Mucosa of rectum (tissue), 2 donors: Measurements from ENCODE around the gene RCCD1.
A peak's percentile ranks its signal among the peaks of the same experiment; 100 is the strongest.

Source experiments
- H3K27ac ChIP-seq, 2 donors: one replicate each; pipeline ENCODE4 v1.7.0; 2013; ENCODE audit warnings: inconsistent platforms in 2 of 2, low read depth in 2 of 2, low read length in 2 of 2
- H3K27me3 ChIP-seq, 2 donors: one replicate each; pipeline ENCODE4 v1.7.0; 2013; ENCODE audit warnings: low read length in 2 of 2; ENCODE audit not compliant: control insufficient read depth in 2 of 2, insufficient read depth in 2 of 2
- H3K36me3 ChIP-seq, 2 donors: one replicate each; pipeline ENCODE4 v1.7.0; 2013; ENCODE audit warnings: low read length in 2 of 2; ENCODE audit not compliant: control insufficient read depth in 2 of 2, insufficient read depth in 2 of 2
- H3K4me1 ChIP-seq, 2 donors: one replicate each; pipeline ENCODE4 v1.7.0; 2013; ENCODE audit warnings: low read length in 2 of 2, mild to moderate bottlenecking in 1 of 2; ENCODE audit not compliant: control insufficient read depth in 2 of 2, insufficient read depth in 2 of 2
- H3K4me3 ChIP-seq, 2 donors: one replicate each; pipeline ENCODE4 v1.7.0; 2013; ENCODE audit warnings: low read length in 2 of 2
- H3K9ac ChIP-seq, 2 donors: one replicate each; pipeline ENCODE4 v1.7.0; 2013; ENCODE audit warnings: low read length in 2 of 2, low read depth in 1 of 2, mild to moderate bottlenecking in 1 of 2
- H3K9me3 ChIP-seq, 2 donors: one replicate each; pipeline ENCODE4 v1.7.0; 2013; ENCODE audit warnings: low read length in 2 of 2; ENCODE audit not compliant: control insufficient read depth in 2 of 2
- donor health status: healthy.
- donor health status: Normal muscosa, but diverticular disease.

Gene RCCD1

DNA sequence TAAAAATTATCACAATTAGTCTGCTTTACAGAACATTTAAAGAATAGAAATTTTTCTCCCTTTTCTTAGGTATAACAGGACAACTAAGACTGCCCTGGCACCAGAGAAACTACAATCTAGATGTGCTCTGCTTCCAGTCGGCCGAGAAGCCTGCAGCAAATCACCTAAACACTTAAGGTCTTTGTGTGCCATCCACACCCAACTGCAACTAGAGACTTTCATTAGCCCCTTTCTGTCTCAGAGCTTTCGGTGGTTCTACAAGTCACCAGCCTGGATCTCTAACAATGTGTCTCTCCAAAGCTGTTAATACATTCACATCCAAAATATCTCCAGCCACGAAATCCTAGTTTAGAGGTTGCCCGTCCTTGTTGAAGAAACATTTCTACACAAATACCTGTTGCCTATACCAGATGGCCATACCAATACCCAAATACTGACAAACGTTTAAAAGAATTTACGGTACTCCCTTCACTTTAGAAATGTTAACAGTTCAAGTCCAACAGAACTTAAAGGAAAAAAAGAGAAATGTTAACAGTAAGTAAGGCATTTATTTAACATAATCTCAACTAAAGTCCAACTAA lies 33.0 kb downstream of the RCCD1 start:
- Histone ChIP-seq H3K36me3 (no peaks in the 10 kb centered on the region), H3K9ac (peak overlapping the region in 1 of 2 donors; percentile 45), H3K27me3 (no peaks in the 10 kb centered on the region), H3K27ac (no peak overlapping the region), H3K4me3 (no peak overlapping the region), H3K9me3 (no peaks in the 10 kb centered on the region), H3K4me1 (peaks cover 0 to 11% of the 10 kb centered on the region in 2 donors)

DNA sequence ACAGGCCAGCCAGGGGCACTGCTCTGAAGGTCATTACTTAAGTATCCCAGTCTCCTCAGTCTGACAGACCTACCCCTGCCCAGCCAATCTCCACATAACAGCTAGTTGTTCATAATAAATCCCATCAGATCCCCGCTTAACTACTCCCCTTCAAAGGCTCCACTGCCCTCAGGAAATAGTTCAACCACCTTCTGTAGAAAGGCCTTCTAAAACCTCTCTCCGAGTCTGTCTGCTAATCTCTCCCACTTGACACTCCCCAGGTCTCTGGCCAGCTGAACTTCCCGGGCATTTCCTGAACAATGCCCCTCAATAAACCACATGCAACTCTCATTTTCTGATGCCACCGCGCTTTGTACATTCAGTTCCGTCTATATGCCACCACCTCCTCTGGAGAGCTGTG lies 33.6 kb downstream of the RCCD1 start:
- H3K9ac ChIP-seq, result no peak overlapping the region
- H3K27me3 ChIP-seq, result no peaks in the 10 kb centered on the region
- H3K4me1 ChIP-seq, result peaks cover 0 to 12% of the 10 kb centered on the region in 2 donors
- no peak overlapping the region for H3K4me3 ChIP-seq
- H3K36me3 ChIP-seq, result no peaks in the 10 kb centered on the region
- H3K9me3 ChIP-seq, result no peaks in the 10 kb centered on the region
- peak overlapping the region in 1 of 2 donors; percentile 2 for H3K27ac ChIP-seq

DNA sequence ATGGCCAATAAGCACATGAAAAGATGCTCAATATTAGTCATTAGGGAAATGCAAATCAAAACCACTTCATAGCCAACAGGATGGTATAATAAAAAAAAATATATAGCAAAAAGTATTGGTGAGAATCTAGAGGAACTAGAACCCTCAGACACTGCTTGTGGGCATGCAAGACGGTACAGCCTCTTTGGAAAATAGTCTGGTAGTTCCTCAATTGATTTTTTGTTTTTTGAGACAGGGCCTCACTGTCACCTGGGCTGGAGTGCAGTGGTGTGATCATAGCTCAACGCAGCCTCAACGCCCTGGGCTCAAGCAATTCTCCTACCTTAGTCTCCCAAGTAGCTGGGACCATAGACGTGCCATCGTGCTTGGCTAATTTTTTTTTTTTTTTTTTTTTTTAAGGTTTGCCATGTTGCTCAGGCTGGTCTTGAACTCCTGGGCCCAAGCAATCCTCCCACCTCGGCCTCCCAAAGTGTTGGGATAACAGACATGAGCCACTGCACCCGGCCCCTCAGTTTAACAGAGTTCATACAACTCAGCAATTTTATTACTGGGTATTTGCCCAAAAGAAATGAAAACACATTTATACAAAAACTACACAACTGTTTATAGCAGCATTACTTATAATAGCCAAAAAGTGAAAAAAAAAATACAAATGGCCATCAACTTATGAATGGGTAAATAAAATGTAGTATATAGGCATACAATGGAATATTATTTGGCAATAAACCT lies 34.5 kb downstream of the RCCD1 start:
- no peak overlapping the region for H3K27ac ChIP-seq
- H3K9ac ChIP-seq, result no peak overlapping the region
- H3K4me1 ChIP-seq, result peaks cover 0 to 13% of the 10 kb centered on the region in 2 donors
- no peaks in the 10 kb centered on the region for H3K27me3 ChIP-seq
- H3K36me3 ChIP-seq, result no peaks in the 10 kb centered on the region
- no peak overlapping the region for H3K4me3 ChIP-seq
- no peaks in the 10 kb centered on the region for H3K9me3 ChIP-seq

DNA sequence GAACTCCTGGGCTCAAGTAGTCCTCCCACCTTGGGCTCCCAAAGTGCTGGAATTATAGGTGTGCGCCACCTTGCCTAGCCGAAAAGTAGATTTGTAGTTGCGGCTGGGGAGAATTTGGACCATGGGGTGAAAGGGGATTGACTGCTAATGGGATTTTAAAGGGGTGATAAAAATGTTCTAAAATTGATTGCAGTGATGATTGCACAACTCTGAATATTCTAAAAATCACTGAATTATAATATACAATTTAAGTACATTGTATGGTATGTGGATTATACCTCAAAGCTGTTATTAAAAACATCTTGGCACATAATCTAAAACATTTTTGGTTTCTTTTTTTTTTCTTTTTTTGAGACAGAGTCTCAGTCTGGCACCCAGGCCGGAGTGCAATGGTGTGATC lies 35.8 kb downstream of the RCCD1 start:
- Histone ChIP-seq H3K9ac (no peak overlapping the region), H3K4me3 (no peak overlapping the region), H3K9me3 (no peaks in the 10 kb centered on the region), H3K27me3 (no peaks in the 10 kb centered on the region), H3K4me1 (peaks cover 4 to 21% of the 10 kb centered on the region in 2 donors), H3K36me3 (no peaks in the 10 kb centered on the region), H3K27ac (no peak overlapping the region)

DNA sequence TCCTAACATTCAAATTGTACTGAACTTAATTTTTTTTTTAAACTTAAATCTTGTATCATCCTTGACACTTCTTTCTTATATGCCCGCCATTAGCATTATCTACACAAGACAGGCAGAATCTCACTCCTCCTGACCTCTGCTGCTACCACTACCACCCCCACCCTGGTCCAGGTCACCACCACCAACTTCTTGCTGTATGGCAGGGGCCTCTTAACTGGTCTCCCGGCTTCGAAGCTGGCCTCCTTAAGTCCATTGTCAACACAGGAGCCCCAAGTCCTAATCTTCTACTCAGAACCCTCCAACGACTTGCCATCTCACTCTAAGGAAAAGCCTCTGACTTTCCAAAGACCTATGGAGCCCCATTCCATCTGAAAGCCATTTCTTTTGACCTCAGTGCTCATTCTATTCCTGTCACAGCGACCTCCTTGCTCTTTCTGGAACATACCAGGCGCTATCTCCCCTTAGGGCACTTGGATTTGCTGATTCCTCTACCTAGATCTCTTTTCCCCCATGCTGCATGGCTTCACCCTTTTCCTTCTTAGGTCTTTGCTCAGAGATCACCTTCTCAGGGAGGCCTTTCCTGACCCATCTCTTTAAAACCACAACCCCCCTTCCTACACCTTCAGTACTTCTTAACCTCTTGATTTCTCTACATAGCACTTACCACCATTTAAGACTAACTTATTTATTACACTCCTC lies 37.1 kb downstream of the RCCD1 start:
- Histone ChIP-seq H3K4me3 (no peak overlapping the region), H3K27me3 (no peaks in the 10 kb centered on the region), H3K4me1 (peaks cover 4 to 22% of the 10 kb centered on the region in 2 donors), H3K9me3 (no peaks in the 10 kb centered on the region), H3K9ac (no peak overlapping the region), H3K36me3 (no peaks in the 10 kb centered on the region), H3K27ac (no peak overlapping the region)

DNA sequence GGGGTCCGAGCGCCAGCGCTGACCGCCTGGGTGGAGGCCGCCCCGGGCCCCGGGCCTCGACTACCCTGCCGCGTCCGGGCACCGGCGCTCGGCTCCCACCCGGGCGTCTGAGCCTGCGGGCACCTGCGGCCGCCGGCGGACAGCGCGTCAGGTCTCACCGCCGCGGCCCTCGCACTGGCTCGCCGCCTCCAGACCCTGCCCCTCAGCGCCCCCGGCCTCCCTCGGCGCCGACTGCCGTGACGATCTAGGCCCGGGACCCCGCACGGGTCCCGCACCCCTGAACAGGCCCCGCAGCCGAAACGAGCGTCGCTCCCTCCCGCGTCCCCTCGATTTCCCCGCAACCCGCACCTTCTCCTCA lies 39.4 kb downstream of the RCCD1 start:
- H3K36me3 ChIP-seq, result peaks cover 6 to 14% of the 10 kb centered on the region in 2 donors
- peaks cover 4 to 11% of the 10 kb centered on the region in 2 donors for H3K4me1 ChIP-seq
- H3K27me3 ChIP-seq, result no peaks in the 10 kb centered on the region
- H3K27ac ChIP-seq, result peak overlapping the region; percentile 84 to 92
- H3K4me3 ChIP-seq, result peak overlapping the region; percentile 88 to 95
- peak overlapping the region; percentile 92 to 99 for H3K9ac ChIP-seq
- H3K9me3 ChIP-seq, result no peaks in the 10 kb centered on the region

DNA sequence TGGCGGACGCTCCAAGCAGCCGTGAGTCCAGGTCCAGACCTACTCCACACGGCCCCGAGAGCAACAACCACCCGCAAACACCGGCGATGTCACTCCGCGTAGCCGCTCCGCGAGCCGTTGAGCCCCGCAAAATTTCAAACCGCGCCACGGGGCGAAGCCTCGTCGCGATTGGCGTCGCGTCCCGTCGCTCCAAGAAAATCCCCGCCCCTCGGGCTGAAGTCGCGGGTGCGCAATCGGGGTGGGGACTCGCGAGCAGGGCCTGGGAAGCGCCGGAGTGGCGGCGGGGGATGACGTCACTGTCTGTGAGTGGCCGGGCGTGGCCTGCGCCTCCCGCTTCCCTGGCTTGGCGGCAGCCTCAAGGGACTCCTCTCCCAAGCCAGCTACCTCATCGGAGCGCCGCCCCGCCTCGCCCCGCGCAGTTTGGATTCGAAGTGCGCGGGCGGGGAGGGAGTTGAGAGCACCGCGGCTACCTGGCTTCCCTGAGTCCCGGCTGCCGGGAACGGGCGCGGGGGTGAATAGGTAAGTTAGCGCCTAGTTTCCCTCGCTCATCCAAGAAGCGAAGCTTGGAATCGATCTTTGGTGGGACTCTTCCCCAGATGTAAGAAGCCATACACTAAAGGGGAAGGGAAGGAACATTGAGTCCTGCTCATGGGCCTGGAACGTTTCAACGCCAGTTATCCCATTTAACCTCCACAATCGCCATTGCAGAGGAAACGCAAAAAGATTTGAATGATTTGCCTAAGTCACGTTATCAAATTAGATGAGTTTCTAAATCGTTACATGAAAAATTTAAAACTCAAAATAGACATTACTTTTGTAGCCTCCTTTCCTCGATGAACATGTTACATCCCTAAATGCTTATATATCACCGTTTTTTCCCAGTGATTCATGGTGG lies 40.0 kb downstream of the RCCD1 start, which contains the start of gene PRC1:
TSS of gene PRC1 (minus strand) at position 119 of the 895 bp plus-strand sequence. CDS start at position 1, 118 bp downstream.
- Histone ChIP-seq H3K9ac (peak within 1 kb of the TSS; percentile 95 to 99), H3K36me3 (peaks cover 10 to 20% of the 10 kb centered on the region in 2 donors), H3K9me3 (no peaks in the 10 kb centered on the region), H3K27ac (peak within 1 kb of the TSS; percentile 84 to 92), H3K27me3 (no peaks in the 10 kb centered on the region), H3K4me3 (peak within 1 kb of the TSS; percentile 88 to 95), H3K4me1 (peaks cover 4 to 11% of the 10 kb centered on the region in 2 donors)

DNA sequence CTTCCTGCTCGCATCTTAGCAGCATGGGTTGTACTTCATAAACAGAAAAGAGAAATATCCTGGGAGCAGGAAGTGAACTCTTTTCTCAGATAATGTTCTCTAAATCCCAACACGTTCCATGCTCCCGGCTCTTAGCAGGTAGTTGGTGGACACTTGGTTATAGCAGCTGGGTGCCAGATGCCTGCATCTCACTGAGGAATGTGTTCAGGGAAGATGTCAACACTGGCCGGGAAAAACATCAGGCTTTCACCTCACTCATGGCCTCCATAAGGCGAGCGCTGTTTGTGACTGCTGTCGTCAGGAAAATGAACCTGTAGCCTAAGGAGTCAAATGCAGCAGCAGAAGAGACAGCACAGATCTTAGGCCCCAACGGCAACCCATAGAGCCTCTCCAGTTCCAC lies 44.1 kb downstream of the RCCD1 start:
- Histone ChIP-seq H3K4me3 (no peak overlapping the region), H3K9me3 (no peaks in the 10 kb centered on the region), H3K9ac (no peak overlapping the region), H3K27me3 (no peaks in the 10 kb centered on the region), H3K4me1 (peaks cover 4 to 8% of the 10 kb centered on the region in 2 donors), H3K27ac (no peak overlapping the region), H3K36me3 (peaks cover 33 to 52% of the 10 kb centered on the region in 2 donors)

DNA sequence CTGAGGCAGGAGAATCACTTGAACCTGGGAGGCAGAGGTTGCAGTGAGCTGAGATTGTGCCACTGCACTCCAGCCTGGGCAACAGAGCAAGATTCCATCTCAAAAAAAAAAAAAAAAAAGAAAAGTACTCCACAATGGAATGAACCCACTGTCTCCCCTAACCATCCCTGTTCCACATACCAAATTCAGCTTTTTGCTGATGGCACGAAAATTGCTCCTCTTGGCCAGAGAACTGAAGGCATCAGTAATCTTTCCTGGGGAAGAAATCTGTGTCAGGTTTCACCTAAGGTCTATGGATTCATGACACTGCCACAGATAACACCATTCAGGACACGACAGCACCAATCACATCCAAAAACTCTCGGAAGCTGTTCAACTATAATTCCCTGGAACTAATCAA lies 46.5 kb downstream of the RCCD1 start:
- Histone ChIP-seq H3K4me1 (no peaks in the 10 kb centered on the region), H3K9ac (no peak overlapping the region), H3K4me3 (no peak overlapping the region), H3K27me3 (no peaks in the 10 kb centered on the region), H3K27ac (no peak overlapping the region), H3K9me3 (no peaks in the 10 kb centered on the region), H3K36me3 (peaks cover 52 to 75% of the 10 kb centered on the region in 2 donors)
